Measurements from ENCODE around the gene TTYH1. TPM values are rescaled to one million over a fixed set of nuclear protein-coding genes. Genes with fewer than 3 reads are reported as not detected.

Gene TTYH1
- total RNA-seq, 1 donor from 2014 or later: 2.9 TPM

DNA sequence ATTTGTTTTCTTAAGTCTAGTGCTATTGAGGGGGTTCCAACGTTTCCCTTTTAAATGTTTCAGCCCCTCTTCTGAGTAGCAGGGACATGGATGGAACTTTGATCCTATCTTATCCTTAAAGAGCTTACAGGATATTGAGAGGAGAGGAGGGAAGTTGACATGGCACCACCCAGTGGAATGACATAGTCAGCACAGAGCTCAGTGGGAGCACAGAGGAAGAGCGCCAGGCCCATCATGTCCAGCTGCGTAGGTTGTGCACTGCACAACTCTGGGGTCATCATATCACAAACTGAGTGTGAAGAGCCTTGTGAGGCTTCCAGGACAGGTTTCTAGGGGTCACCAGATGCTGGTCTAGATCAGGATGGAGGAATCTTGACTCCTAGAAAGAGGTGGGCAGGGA is 62.4 kb downstream of the TTYH1 start:
- DNase-seq: no peak
- Mint-ChIP-seq H3K36me3 (ENCODE audit: unreplicated experiment) (no peaks in the 10 kb centered on the region), H3K4me1 (ENCODE audit: low read depth, unreplicated experiment) (no peaks in the 10 kb centered on the region), H3K27ac (ENCODE audit: unreplicated experiment) (no peak overlapping the region), H3K9me3 (ENCODE audit: unreplicated experiment) (no peaks in the 10 kb centered on the region), H3K4me3 (ENCODE audit: unreplicated experiment) (no peak overlapping the region), H3K27me3 (ENCODE audit: unreplicated experiment) (peaks cover 8% of the 10 kb centered on the region)
- TF ChIP-seq, protein P1, sequence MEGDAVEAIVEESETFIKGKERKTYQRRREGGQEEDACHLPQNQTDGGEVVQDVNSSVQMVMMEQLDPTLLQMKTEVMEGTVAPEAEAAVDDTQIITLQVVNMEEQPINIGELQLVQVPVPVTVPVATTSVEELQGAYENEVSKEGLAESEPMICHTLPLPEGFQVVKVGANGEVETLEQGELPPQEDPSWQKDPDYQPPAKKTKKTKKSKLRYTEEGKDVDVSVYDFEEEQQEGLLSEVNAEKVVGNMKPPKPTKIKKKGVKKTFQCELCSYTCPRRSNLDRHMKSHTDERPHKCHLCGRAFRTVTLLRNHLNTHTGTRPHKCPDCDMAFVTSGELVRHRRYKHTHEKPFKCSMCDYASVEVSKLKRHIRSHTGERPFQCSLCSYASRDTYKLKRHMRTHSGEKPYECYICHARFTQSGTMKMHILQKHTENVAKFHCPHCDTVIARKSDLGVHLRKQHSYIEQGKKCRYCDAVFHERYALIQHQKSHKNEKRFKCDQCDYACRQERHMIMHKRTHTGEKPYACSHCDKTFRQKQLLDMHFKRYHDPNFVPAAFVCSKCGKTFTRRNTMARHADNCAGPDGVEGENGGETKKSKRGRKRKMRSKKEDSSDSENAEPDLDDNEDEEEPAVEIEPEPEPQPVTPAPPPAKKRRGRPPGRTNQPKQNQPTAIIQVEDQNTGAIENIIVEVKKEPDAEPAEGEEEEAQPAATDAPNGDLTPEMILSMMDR (IDR thresholded peaks at IDR 0.05; ENCODE audit: partially characterized antibody, unreplicated experiment): no peak

DNA sequence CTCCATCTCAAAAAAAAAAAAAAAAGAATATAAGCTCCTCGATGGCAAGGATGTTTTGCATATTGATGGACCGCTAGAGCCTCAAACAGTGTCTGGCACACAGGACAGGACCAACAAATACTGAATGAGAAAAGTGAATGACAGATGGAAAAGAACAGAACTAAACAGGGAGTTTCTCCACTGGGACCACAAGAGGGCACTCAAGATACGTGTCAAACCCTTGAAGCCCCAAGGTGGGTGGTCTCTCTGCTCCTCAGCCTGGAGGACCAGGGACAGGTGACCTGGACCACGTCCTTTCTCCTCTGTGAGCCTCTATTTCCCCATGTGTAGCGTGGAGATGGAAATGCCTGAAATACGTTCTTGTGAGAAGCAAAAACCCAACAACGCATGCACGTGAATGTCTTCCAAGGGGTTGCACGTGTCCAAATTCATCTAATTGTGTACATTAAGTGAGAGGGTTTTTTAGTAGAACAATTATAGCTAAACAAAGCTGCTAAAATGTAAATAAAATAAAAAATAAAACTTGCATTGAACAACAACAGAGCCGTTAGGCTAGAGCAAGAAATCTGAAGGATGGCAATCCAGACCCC is 63.5 kb downstream of the TTYH1 start:
- TF ChIP-seq, protein P1 (IDR thresholded peaks at IDR 0.05; ENCODE audit: partially characterized antibody, unreplicated experiment): peak; percentile 70
- H3K27ac Mint-ChIP-seq (ENCODE audit: unreplicated experiment): no peak overlapping the region
- H3K4me1 Mint-ChIP-seq (ENCODE audit: low read depth, unreplicated experiment): no peaks in the 10 kb centered on the region
- peaks cover 5% of the 10 kb centered on the region for H3K27me3 Mint-ChIP-seq (ENCODE audit: unreplicated experiment)
- peak; percentile 44 for DNase-seq
- H3K36me3 Mint-ChIP-seq (ENCODE audit: unreplicated experiment): no peaks in the 10 kb centered on the region
- H3K4me3 Mint-ChIP-seq (ENCODE audit: unreplicated experiment): no peak overlapping the region
- H3K9me3 Mint-ChIP-seq (ENCODE audit: unreplicated experiment): no peaks in the 10 kb centered on the region

DNA sequence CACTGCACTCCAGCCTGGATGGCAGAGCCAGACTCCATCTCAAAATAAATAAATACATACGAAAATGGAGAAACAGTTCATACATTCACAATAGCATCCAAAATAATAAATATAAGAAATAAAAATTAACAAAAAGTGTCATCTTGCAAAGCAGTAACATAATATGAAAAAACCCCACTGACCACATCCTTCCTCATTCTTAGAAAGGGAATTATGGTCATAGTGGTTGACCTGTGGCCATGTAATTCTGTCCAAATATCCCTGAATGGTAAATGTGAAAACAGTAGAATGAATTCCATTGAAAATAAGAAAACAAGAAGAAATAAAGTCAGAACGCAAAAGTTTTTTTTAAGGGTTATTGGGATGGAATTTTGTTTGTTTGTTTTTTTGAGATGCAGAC is 64.8 kb downstream of the TTYH1 start:
- no peaks in the 10 kb centered on the region for H3K9me3 Mint-ChIP-seq (ENCODE audit: unreplicated experiment)
- H3K4me1 Mint-ChIP-seq (ENCODE audit: low read depth, unreplicated experiment): no peaks in the 10 kb centered on the region
- H3K36me3 Mint-ChIP-seq (ENCODE audit: unreplicated experiment): no peaks in the 10 kb centered on the region
- peaks cover under 1% of the 10 kb centered on the region for H3K27me3 Mint-ChIP-seq (ENCODE audit: unreplicated experiment)
- DNase-seq: no peak
- TF ChIP-seq, protein P1 (IDR thresholded peaks at IDR 0.05; ENCODE audit: partially characterized antibody, unreplicated experiment): no peak
- no peak overlapping the region for H3K4me3 Mint-ChIP-seq (ENCODE audit: unreplicated experiment)
- H3K27ac Mint-ChIP-seq (ENCODE audit: unreplicated experiment): no peak overlapping the region

DNA sequence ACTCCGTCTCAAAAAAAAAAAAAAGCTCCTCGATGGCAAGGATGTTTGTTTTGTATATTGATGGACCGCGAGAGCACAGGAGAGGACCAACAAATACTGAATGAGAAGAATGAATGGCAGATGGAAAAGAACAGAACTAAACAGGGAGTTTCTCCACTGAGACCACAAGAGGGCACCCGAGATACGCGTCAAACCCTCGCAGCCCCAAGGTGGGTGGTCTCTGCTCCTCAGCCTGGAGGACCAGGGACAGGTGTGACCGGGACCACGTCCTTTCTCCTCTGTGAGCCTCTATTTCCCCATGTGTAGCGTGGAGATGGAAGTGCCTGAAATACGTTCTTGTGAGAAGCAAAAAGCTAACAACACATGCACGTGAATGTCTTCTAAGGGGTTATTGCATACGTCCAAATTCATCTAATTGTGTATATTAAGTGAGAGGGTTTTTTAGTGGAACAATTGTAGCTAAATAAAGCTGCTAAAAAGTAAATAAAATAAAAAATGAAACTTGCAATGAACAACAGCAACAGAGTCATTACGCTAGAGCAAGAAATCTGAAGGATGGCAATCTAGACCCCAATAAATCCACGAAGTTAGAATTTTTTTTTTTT is 66.2 kb downstream of the TTYH1 start:
- DNase-seq: peak; percentile 72
- TF ChIP-seq, protein P1 (IDR thresholded peaks at IDR 0.05; ENCODE audit: partially characterized antibody, unreplicated experiment): peak; percentile 70
- H3K27me3 Mint-ChIP-seq (ENCODE audit: unreplicated experiment): peaks cover 2% of the 10 kb centered on the region
- no peak overlapping the region for H3K4me3 Mint-ChIP-seq (ENCODE audit: unreplicated experiment)
- no peaks in the 10 kb centered on the region for H3K36me3 Mint-ChIP-seq (ENCODE audit: unreplicated experiment)
- no peaks in the 10 kb centered on the region for H3K4me1 Mint-ChIP-seq (ENCODE audit: low read depth, unreplicated experiment)
- no peaks in the 10 kb centered on the region for H3K9me3 Mint-ChIP-seq (ENCODE audit: unreplicated experiment)
- H3K27ac Mint-ChIP-seq (ENCODE audit: unreplicated experiment): no peak overlapping the region

DNA sequence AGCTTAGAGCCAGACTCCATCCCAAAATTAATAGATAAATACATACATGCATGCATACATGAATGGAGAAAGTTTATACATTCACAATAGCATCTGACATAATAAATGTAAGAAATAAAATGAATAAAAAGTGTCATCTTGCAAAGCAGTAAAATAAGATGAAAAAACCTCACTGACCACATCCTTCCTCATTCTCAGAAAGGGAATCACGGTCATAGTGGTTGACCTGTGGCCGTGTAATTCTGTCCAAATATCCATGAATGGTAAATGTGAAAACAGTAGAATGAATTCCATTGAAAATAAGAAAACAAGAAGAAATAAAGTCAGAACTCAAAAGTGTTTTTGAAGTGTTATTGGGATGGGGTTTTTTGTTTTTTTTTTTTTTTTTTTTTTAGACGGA is 67.6 kb downstream of the TTYH1 start:
- no peak overlapping the region for H3K4me3 Mint-ChIP-seq (ENCODE audit: unreplicated experiment)
- H3K9me3 Mint-ChIP-seq (ENCODE audit: unreplicated experiment): no peaks in the 10 kb centered on the region
- H3K27ac Mint-ChIP-seq (ENCODE audit: unreplicated experiment): no peak overlapping the region
- no peak for DNase-seq
- H3K27me3 Mint-ChIP-seq (ENCODE audit: unreplicated experiment): peaks cover 2% of the 10 kb centered on the region
- TF ChIP-seq, protein P1 (IDR thresholded peaks at IDR 0.05; ENCODE audit: partially characterized antibody, unreplicated experiment): no peak
- H3K4me1 Mint-ChIP-seq (ENCODE audit: low read depth, unreplicated experiment): no peaks in the 10 kb centered on the region
- H3K36me3 Mint-ChIP-seq (ENCODE audit: unreplicated experiment): no peaks in the 10 kb centered on the region

Measured in glutamatergic neuron (in vitro differentiated cells).